SU-DHL-6 (cell line): Measurements from ENCODE around the gene MLLT10.

Source experiments
- H2AFZ ChIP-seq: fragments of 200-600 bp; sonication (generic); 2 replicates; pipeline ENCODE4 v1.6.1; 2014; ENCODE audit warnings: low read depth, mild to moderate bottlenecking, moderate library complexity, mixed read lengths, antibody characterized with exemption, low read length; ENCODE audit not compliant: severe bottlenecking
- H3F3A ChIP-seq: fragments of 200-600 bp; shearing (Covaris generic); 2 replicates; pipeline ENCODE4 v1.6.0; 2016; ENCODE audit warnings: antibody characterized with exemption, mild to moderate bottlenecking; ENCODE audit not compliant: insufficient read depth
- H3K27ac ChIP-seq: fragments of 200-600 bp; sonication (generic); 2 replicates; pipeline ENCODE4 v1.5.1; 2016; ENCODE audit warnings: low read depth, mild to moderate bottlenecking, low read length, moderate library complexity, mixed read lengths
- H3K27me3 ChIP-seq: fragments of 200-600 bp; sonication (generic), shearing (Covaris generic); 2 replicates; pipeline ENCODE4 v1.6.0; 2014; ENCODE audit warnings: mild to moderate bottlenecking, low read length
- H3K36me3 ChIP-seq: fragments of 200-600 bp; sonication (generic); 2 replicates; pipeline ENCODE4 v1.6.1; 2014; ENCODE audit warnings: mild to moderate bottlenecking, low read length, mixed read lengths
- H3K4me2 ChIP-seq: fragments of 300-600, 200-600 bp; shearing (Covaris generic), sonication (generic); 2 replicates; pipeline ENCODE4 v1.6.0; 2014; ENCODE audit warnings: low read length, low read depth, mild to moderate bottlenecking; ENCODE audit not compliant: poor library complexity, severe bottlenecking
- H3K4me3 ChIP-seq: fragments of 200-600 bp; sonication (generic); 2 replicates; pipeline ENCODE4 v1.5.1; 2014; ENCODE audit warnings: antibody characterized with exemption, low read length, mild to moderate bottlenecking, mixed read lengths; ENCODE audit not compliant: insufficient read depth, poor library complexity, severe bottlenecking
- H3K79me2 ChIP-seq: fragments of 200-600 bp; sonication (generic); 2 replicates; pipeline ENCODE4 v1.6.1; 2014; ENCODE audit warnings: mild to moderate bottlenecking, low read length, moderate library complexity; ENCODE audit not compliant: insufficient read depth
- H3K9ac ChIP-seq: fragments of 200-600 bp; sonication (generic); 2 replicates; pipeline ENCODE4 v1.7.0; 2014; ENCODE audit warnings: mild to moderate bottlenecking, low read length
- H3K9me2 ChIP-seq: fragments of 200-600 bp; sonication (generic); replicated peaks from 2 replicates; pipeline ENCODE4 v1.6.1; 2014; ENCODE audit warnings: low read length; ENCODE audit not compliant: insufficient read depth
- H3K9me3 ChIP-seq: fragments of 200-600 bp; sonication (generic); 2 replicates; pipeline ENCODE4 v1.6.1; 2014; ENCODE audit warnings: low read length, mixed read lengths; ENCODE audit not compliant: insufficient read depth
- H4K20me1 ChIP-seq: fragments of 200-600 bp; sonication (generic); 2 replicates; pipeline ENCODE4 v1.6.1; 2014; ENCODE audit warnings: low read depth, mild to moderate bottlenecking, antibody characterized with exemption, low read length, moderate library complexity, mixed read lengths
- CTCF ChIP-seq: fragments of 200-600 bp; sonication (generic); IDR thresholded peaks from one replicate; pipeline ENCODE4 v1.5.1; 2017; ENCODE audit warnings: antibody characterized with exemption, mild to moderate bottlenecking, low read length, moderate library complexity; ENCODE audit not compliant: insufficient read depth, poor library complexity, severe bottlenecking
- EZH2phosphoT487 ChIP-seq: fragments of 200-600 bp; sonication (generic), shearing (Covaris generic); conservative IDR thresholded peaks from 2 replicates; pipeline ENCODE4 v1.6.1; 2018; ENCODE audit warnings: mild to moderate bottlenecking, antibody characterized with exemption, low read length, moderate library complexity, mixed read lengths

Gene MLLT10

GRCh38 chr10:21511095-21511570 is 22.9 kb upstream of the MLLT10 start:
- Histone ChIP-seq H4K20me1 (no peaks in the 10 kb centered on the region), H3K4me3 (no peak overlapping the region), H2AFZ (no peak overlapping the region), H3K9ac (no peak overlapping the region), H3K79me2 (no peaks in the 10 kb centered on the region), H3K36me3 (no peaks in the 10 kb centered on the region), H3F3A (no peaks in the 10 kb centered on the region), H3K4me2 (no peak overlapping the region), H3K9me3 (no peaks in the 10 kb centered on the region), H3K27ac (no peak overlapping the region), H3K9me2 (no peaks in the 10 kb centered on the region), H3K27me3 (no peaks in the 10 kb centered on the region)
- no peak for TF ChIP-seq CTCF
- no peak for TF ChIP-seq EZH2phosphoT487

- H4K20me1 ChIP-seq, result no peaks in the 10 kb centered on the region
- no peaks in the 10 kb centered on the region for H3K27me3 ChIP-seq
- no peak overlapping the region for H3K4me3 ChIP-seq
- no peak overlapping the region for H2AFZ ChIP-seq
- H3K9me2 ChIP-seq, result no peaks in the 10 kb centered on the region
- TF ChIP-seq EZH2phosphoT487, result no peak
- no peak for TF ChIP-seq CTCF
- no peak overlapping the region for H3K4me2 ChIP-seq
- H3F3A ChIP-seq, result no peaks in the 10 kb centered on the region
- H3K27ac ChIP-seq, result no peak overlapping the region
- no peak overlapping the region for H3K9ac ChIP-seq
- no peaks in the 10 kb centered on the region for H3K36me3 ChIP-seq
- no peaks in the 10 kb centered on the region for H3K79me2 ChIP-seq
- H3K9me3 ChIP-seq, result no peaks in the 10 kb centered on the region
Observed at GRCh38 chr10:21511946-21512572, 22.0 kb upstream of the MLLT10 start.

GRCh38 chr10:21512573-21513404 is 21.2 kb upstream of the MLLT10 start:
- Histone ChIP-seq H3K79me2 (no peaks in the 10 kb centered on the region), H3K9me3 (no peaks in the 10 kb centered on the region), H3K36me3 (no peaks in the 10 kb centered on the region), H3K9ac (no peak overlapping the region), H3K9me2 (no peaks in the 10 kb centered on the region), H3K4me3 (no peak overlapping the region), H2AFZ (no peak overlapping the region), H3K27me3 (no peaks in the 10 kb centered on the region), H4K20me1 (no peaks in the 10 kb centered on the region), H3K4me2 (no peak overlapping the region), H3K27ac (no peak overlapping the region), H3F3A (no peaks in the 10 kb centered on the region)
- no peak for TF ChIP-seq CTCF
- TF ChIP-seq EZH2phosphoT487, result no peak
